Gastrocnemius medialis (tissue), 4 donors: ENCODE data around the gene SLC44A1.

ENCODE experiments used
- POLR2A ChIP-seq, 2 donors: fragments of 450-650 bp; IDR thresholded peaks; one replicate each; pipeline ENCODE4 v1.6.1; 2017; ENCODE audit warnings: antibody characterized with exemption in 2 of 2, mild to moderate bottlenecking in 2 of 2, moderate library complexity in 2 of 2
- TF ChIP-seq, protein P1 (sequence below), 5 experiments: fragments of 450-650 bp in 3 of 5; fragments of 200-600 bp in 2 of 5; sonication (generic) in 2 of 5; IDR thresholded peaks in 4 of 5; conservative IDR thresholded peaks in 1 of 5; 1 replicate in 4 of 5; 2 replicates in 1 of 5; pipeline ENCODE4 v1.5.1; 2016 to 2019; ENCODE audit warnings: antibody characterized with exemption in 5 of 5, mild to moderate bottlenecking in 3 of 5, moderate library complexity in 3 of 5

DNA sequence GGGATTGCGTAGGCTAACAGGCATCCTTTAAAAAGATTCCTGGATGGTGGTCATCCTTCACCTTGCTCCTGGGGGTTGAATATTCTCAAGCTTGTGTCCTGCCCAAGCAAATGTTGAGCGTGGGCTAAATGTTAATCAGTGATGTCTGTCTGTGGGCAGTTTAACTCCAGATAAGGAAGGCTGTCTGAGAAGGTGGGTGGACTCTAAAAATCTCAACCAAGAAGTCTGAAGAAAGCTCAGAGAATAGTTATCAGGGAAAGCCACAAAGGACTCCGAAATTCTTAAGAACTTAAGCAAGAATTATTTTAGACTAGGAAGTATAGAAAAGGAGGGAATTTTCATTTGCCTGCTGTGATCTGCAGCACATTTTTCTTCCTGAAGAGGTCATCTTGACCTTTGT, 125.5 kb downstream of the SLC44A1 start:
- TF ChIP-seq, protein P1, sequence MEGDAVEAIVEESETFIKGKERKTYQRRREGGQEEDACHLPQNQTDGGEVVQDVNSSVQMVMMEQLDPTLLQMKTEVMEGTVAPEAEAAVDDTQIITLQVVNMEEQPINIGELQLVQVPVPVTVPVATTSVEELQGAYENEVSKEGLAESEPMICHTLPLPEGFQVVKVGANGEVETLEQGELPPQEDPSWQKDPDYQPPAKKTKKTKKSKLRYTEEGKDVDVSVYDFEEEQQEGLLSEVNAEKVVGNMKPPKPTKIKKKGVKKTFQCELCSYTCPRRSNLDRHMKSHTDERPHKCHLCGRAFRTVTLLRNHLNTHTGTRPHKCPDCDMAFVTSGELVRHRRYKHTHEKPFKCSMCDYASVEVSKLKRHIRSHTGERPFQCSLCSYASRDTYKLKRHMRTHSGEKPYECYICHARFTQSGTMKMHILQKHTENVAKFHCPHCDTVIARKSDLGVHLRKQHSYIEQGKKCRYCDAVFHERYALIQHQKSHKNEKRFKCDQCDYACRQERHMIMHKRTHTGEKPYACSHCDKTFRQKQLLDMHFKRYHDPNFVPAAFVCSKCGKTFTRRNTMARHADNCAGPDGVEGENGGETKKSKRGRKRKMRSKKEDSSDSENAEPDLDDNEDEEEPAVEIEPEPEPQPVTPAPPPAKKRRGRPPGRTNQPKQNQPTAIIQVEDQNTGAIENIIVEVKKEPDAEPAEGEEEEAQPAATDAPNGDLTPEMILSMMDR (IDR thresholded peaks at IDR 0.05 in 4 of 5, conservative IDR thresholded peaks at IDR 0.05 in 1 of 5): no peak
- no peak for TF ChIP-seq POLR2A (IDR thresholded peaks at IDR 0.05)
